ENCODE results near the gene RTEL1.

Gene RTEL1

DNA sequence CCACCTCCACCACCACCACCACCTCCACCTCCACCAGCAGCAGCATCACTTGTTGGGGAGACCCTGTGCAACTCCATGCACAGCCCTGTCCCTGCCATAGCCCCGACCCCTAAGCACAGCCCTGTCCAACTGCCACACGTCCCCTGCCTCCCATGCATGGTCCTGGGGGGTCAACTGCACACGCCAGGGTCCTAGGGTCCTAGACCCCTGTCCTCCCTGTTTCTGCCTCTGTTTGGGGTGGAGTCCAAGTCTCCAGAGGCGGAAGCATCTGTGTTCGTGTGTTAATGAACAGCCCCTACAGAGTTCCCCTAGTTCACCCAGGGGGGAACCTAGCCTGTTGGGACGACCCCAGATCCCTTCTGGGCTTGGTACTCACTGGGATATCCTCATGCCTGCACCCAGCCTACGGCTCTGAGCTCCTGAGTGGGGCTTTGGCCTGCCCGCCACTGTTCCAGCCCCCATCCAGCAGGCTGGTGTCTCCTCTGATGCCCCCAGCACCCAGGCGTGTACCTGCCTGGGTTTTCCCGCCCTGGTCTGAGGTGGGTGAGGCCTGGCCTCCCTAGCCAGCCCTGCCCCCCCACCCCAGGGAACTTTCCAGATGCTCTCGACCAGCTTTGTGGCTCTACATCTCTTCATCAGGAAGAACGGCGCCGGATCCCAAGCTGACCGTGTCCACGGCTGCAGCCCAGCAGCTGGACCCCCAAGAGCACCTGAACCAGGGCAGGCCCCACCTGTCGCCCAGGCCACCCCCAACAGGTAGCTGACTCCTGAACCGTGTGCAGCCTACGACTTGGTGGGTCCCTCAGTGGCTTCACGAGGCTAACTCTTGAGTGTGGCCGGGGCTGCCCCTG, 35.8 kb downstream of the RTEL1 start:
- ChIA-PET POLR2A (no interaction called here), CTCF (no interaction called here)
- no peak for DNase-seq (ENCODE audit: low read depth, low spot score)
- H3K4me3 ChIP-seq (ENCODE audit: low read depth, low read length), result no peak overlapping the region
- TF ChIP-seq, protein P1, sequence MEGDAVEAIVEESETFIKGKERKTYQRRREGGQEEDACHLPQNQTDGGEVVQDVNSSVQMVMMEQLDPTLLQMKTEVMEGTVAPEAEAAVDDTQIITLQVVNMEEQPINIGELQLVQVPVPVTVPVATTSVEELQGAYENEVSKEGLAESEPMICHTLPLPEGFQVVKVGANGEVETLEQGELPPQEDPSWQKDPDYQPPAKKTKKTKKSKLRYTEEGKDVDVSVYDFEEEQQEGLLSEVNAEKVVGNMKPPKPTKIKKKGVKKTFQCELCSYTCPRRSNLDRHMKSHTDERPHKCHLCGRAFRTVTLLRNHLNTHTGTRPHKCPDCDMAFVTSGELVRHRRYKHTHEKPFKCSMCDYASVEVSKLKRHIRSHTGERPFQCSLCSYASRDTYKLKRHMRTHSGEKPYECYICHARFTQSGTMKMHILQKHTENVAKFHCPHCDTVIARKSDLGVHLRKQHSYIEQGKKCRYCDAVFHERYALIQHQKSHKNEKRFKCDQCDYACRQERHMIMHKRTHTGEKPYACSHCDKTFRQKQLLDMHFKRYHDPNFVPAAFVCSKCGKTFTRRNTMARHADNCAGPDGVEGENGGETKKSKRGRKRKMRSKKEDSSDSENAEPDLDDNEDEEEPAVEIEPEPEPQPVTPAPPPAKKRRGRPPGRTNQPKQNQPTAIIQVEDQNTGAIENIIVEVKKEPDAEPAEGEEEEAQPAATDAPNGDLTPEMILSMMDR (IDR thresholded peaks at IDR 0.05; ENCODE audit: insufficient read depth, low read length, missing control alignments), result no peak

DNA sequence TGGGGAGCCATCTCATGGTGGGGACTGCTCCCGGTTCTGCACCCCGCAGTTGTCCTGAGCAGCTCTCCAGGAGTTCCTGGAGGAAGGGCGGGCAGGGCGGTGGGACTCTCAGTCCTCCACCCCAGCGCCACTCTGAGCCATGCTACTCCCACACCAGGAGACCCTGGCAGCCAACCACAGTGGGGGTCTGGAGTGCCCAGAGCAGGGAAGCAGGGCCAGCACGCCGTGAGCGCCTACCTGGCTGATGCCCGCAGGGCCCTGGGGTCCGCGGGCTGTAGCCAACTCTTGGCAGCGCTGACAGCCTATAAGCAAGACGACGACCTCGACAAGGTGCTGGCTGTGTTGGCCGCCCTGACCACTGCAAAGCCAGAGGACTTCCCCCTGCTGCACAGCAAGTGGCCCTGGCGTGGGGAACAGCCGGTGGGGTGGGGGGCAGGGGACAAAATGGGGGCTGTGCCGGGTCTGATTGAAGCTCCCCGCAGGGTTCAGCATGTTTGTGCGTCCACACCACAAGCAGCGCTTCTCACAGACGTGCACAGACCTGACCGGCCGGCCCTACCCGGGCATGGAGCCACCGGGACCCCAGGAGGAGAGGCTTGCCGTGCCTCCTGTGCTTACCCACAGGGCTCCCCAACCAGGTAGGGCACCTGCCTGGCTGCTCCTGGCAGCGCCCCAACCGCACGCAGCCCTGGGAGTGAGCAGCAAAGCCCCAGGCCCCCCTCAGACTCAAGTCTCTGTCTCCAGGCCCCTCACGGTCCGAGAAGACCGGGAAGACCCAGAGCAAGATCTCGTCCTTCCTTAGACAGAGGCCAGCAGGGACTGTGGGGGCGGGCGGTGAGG, 36.7 kb downstream of the RTEL1 start:
- TF ChIP-seq, protein P1 (IDR thresholded peaks at IDR 0.05; ENCODE audit: insufficient read depth, low read length, missing control alignments), result no peak
- no peak overlapping the region for H3K4me3 ChIP-seq (ENCODE audit: low read depth, low read length)
- CTCF ChIA-PET, result no interaction called here
- POLR2A ChIA-PET, result no interaction called here
- no peak for DNase-seq (ENCODE audit: low read depth, low spot score)

DNA sequence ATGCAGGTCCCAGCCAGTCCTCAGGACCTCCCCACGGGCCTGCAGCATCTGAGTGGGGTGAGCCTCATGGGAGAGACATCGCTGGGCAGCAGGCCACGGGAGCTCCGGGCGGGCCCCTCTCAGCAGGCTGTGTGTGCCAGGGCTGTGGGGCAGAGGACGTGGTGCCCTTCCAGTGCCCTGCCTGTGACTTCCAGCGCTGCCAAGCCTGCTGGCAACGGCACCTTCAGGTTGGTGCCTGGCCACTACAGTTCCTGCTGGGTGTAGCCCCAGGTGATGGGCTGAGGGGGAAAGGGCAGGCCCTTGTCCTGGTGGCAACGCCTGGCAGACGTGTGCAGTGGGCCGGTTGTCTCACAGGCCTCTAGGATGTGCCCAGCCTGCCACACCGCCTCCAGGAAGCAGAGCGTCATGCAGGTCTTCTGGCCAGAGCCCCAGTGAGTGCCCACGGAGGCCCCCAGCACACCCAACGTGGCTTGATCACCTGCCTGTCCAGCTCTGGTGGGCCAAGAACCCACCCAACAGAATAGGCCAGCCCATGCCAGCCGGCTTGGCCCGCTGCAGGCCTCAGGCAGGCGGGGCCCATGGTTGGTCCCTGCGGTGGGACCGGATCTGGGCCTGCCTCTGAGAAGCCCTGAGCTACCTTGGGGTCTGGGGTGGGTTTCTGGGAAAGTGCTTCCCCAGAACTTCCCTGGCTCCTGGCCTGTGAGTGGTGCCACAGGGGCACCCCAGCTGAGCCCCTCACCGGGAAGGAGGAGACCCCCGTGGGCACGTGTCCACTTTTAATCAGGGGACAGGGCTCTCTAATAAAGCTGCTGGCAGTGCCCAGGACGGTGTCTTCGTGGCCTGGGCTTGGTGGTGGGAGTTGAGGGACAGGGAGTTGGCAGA, 37.6 kb downstream of the RTEL1 start:
- H3K4me3 ChIP-seq (ENCODE audit: low read depth, low read length), result no peak overlapping the region
- CTCF ChIA-PET, result no interaction called here
- TF ChIP-seq, protein P1 (IDR thresholded peaks at IDR 0.05; ENCODE audit: insufficient read depth, low read length, missing control alignments), result no peak
- no peak for DNase-seq (ENCODE audit: low read depth, low spot score)
- POLR2A ChIA-PET, result interaction anchor here (0.9 kb wide), 1 partner anchor 13 kb away, joined by 4 read pairs; no protein-coding TSS in a partner anchor

DNA sequence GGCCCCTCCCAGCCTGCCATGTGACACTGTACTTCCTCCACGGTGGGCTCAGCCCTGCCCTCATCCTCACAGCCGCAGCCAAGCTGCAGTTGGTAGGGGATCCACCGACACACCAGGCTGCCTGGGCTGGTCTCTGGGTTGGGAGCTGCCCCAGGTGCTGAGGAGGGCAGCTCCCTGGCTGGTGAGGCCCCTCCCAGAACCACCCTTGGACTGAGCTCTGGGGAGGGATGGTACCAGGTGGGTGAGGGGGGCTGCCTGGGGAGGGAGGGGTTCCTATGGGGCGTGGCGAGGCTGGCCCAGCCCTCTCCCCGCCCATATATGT, 38.2 kb downstream of the RTEL1 start:
- CTCF ChIA-PET, result no interaction called here
- POLR2A ChIA-PET, result interaction anchor here (0.9 kb wide), 1 partner anchor 14 kb away, joined by 4 read pairs; no protein-coding TSS in a partner anchor
- no peak for DNase-seq (ENCODE audit: low read depth, low spot score)
- TF ChIP-seq, protein P1 (IDR thresholded peaks at IDR 0.05; ENCODE audit: insufficient read depth, low read length, missing control alignments), result no peak
- H3K4me3 ChIP-seq (ENCODE audit: low read depth, low read length), result no peak overlapping the region

DNA sequence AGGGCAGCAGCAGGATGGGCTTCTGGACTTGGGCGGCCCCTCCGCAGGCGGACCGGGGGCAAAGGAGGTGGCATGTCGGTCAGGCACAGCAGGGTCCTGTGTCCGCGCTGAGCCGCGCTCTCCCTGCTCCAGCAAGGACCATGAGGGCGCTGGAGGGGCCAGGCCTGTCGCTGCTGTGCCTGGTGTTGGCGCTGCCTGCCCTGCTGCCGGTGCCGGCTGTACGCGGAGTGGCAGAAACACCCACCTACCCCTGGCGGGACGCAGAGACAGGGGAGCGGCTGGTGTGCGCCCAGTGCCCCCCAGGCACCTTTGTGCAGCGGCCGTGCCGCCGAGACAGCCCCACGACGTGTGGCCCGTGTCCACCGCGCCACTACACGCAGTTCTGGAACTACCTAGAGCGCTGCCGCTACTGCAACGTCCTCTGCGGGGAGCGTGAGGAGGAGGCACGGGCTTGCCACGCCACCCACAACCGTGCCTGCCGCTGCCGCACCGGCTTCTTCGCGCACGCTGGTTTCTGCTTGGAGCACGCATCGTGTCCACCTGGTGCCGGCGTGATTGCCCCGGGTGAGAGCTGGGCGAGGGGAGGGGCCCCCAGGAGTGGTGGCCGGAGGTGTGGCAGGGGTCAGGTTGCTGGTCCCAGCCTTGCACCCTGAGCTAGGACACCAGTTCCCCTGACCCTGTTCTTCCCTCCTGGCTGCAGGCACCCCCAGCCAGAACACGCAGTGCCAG, 38.7 kb downstream of the RTEL1 start, which contains the start of gene TNFRSF6B:
TSS of gene TNFRSF6B (plus strand) at position 25 of the 729 bp plus-strand sequence. CDS start at position 141, 116 bp downstream.
- ChIA-PET POLR2A (interaction anchor here (1.0 kb wide), 1 partner anchor 15 kb away, joined by 3 read pairs; no protein-coding TSS in a partner anchor), CTCF (no interaction called here)
- H3K4me3 ChIP-seq (ENCODE audit: low read depth, low read length), result peak within 1 kb of the TSS; percentile 12
- no peak for DNase-seq (ENCODE audit: low read depth, low spot score)
- TF ChIP-seq, protein P1 (IDR thresholded peaks at IDR 0.05; ENCODE audit: insufficient read depth, low read length, missing control alignments), result no peak

Data from AG04449 (cell line).